K562 (cell line): Measurements from ENCODE around the gene DTNBP1. TPM values are rescaled to one million over a fixed set of nuclear protein-coding genes. Genes with fewer than 3 reads are reported as not detected.

ENCODE experiments used
- DNMT1 ChIP-seq: fragments of 450-650 bp; IDR thresholded peaks from 2 replicates; pipeline ENCODE4 v1.6.1; 2016; ENCODE audit warnings: antibody characterized with exemption, mild to moderate bottlenecking
- SMARCA4 ChIP-seq: fragments of 450-650 bp; IDR thresholded peaks from 2 replicates; pipeline ENCODE4 v1.6.1; 2016
- SP1 ChIP-seq: sonication (generic); formaldehyde crosslinking; IDR thresholded peaks from 2 replicates; pipeline ENCODE4 v1.8.1; 2022; ENCODE audit warnings: mild to moderate bottlenecking, missing genetic modification reagents
- SRF ChIP-seq, 2 experiments: fragments of 250-450, 450-650 bp in 1 of 2; sonication (Bioruptor Pico) in 1 of 2; sonication (generic) in 1 of 2; formaldehyde crosslinking; IDR thresholded peaks; 2 replicates each; pipeline versions ENCODE4 v1.5.0 to v1.5.1; 2020 to 2022; ENCODE audit warnings: mild to moderate bottlenecking in 1 of 2, missing genetic modification reagents in 1 of 2
- ZNF407 ChIP-seq: fragments of 450-650 bp; IDR thresholded peaks from 2 replicates; pipeline ENCODE4 v1.6.1; 2016; ENCODE audit warnings: low read depth
- polyA plus RNA-seq, 8 experiments: library from polyadenylated mRNA; depleted of rRNA in 4 of 8; stranded (reverse) in 5 of 8; unstranded in 3 of 8; fragments of >200 nt; fragmentation: Nextera tagmentation in 2 of 8; fragmentation: Illumina TruSeq in 1 of 8; extraction: Ambion mirVana in 2 of 8; extraction: Trizol in 1 of 8; gene quantifications; 2 replicates each; pipeline versions ENCODE4 v1.2.1 to v1.2.3, GENCODE V29; 2011 to 2014; ENCODE audit warnings: inconsistent platforms in 1 of 8, missing spikeins in 1 of 8
- total RNA-seq, 7 experiments: library from RNA; depleted of rRNA in 6 of 7; stranded (reverse); fragments of >200 nt in 6 of 7; fragmentation: Illumina TruSeq in 2 of 7; extraction: Trizol in 2 of 7; gene quantifications; 2 replicates each; pipeline versions ENCODE4 v1.2.1 to v1.2.3, GENCODE V29; 2011 to 2021; ENCODE audit warnings: low replicate concordance in 1 of 7
- TF ChIP-seq, protein P1 (sequence below): fragments of 200-600 bp; sonication (generic); IDR thresholded peaks from one replicate; pipeline ENCODE4 v1.6.1; 2012; ENCODE audit warnings: mild to moderate bottlenecking, low read depth, low read length, inconsistent platforms
- TF ChIP-seq, protein P2 (sequence below): IDR thresholded peaks from 2 replicates; pipeline ENCODE4 v1.6.1; 2014; ENCODE audit warnings: antibody characterized with exemption

The DTNBP1 gene
- total and polyA plus RNA-seq, 9 of the 15 experiments (the other 6 are each of a cell fraction or from before 2014, with no cell fraction given): 16.7 to 54.5 (median 21.4) TPM

- TF ChIP-seq, protein P1, sequence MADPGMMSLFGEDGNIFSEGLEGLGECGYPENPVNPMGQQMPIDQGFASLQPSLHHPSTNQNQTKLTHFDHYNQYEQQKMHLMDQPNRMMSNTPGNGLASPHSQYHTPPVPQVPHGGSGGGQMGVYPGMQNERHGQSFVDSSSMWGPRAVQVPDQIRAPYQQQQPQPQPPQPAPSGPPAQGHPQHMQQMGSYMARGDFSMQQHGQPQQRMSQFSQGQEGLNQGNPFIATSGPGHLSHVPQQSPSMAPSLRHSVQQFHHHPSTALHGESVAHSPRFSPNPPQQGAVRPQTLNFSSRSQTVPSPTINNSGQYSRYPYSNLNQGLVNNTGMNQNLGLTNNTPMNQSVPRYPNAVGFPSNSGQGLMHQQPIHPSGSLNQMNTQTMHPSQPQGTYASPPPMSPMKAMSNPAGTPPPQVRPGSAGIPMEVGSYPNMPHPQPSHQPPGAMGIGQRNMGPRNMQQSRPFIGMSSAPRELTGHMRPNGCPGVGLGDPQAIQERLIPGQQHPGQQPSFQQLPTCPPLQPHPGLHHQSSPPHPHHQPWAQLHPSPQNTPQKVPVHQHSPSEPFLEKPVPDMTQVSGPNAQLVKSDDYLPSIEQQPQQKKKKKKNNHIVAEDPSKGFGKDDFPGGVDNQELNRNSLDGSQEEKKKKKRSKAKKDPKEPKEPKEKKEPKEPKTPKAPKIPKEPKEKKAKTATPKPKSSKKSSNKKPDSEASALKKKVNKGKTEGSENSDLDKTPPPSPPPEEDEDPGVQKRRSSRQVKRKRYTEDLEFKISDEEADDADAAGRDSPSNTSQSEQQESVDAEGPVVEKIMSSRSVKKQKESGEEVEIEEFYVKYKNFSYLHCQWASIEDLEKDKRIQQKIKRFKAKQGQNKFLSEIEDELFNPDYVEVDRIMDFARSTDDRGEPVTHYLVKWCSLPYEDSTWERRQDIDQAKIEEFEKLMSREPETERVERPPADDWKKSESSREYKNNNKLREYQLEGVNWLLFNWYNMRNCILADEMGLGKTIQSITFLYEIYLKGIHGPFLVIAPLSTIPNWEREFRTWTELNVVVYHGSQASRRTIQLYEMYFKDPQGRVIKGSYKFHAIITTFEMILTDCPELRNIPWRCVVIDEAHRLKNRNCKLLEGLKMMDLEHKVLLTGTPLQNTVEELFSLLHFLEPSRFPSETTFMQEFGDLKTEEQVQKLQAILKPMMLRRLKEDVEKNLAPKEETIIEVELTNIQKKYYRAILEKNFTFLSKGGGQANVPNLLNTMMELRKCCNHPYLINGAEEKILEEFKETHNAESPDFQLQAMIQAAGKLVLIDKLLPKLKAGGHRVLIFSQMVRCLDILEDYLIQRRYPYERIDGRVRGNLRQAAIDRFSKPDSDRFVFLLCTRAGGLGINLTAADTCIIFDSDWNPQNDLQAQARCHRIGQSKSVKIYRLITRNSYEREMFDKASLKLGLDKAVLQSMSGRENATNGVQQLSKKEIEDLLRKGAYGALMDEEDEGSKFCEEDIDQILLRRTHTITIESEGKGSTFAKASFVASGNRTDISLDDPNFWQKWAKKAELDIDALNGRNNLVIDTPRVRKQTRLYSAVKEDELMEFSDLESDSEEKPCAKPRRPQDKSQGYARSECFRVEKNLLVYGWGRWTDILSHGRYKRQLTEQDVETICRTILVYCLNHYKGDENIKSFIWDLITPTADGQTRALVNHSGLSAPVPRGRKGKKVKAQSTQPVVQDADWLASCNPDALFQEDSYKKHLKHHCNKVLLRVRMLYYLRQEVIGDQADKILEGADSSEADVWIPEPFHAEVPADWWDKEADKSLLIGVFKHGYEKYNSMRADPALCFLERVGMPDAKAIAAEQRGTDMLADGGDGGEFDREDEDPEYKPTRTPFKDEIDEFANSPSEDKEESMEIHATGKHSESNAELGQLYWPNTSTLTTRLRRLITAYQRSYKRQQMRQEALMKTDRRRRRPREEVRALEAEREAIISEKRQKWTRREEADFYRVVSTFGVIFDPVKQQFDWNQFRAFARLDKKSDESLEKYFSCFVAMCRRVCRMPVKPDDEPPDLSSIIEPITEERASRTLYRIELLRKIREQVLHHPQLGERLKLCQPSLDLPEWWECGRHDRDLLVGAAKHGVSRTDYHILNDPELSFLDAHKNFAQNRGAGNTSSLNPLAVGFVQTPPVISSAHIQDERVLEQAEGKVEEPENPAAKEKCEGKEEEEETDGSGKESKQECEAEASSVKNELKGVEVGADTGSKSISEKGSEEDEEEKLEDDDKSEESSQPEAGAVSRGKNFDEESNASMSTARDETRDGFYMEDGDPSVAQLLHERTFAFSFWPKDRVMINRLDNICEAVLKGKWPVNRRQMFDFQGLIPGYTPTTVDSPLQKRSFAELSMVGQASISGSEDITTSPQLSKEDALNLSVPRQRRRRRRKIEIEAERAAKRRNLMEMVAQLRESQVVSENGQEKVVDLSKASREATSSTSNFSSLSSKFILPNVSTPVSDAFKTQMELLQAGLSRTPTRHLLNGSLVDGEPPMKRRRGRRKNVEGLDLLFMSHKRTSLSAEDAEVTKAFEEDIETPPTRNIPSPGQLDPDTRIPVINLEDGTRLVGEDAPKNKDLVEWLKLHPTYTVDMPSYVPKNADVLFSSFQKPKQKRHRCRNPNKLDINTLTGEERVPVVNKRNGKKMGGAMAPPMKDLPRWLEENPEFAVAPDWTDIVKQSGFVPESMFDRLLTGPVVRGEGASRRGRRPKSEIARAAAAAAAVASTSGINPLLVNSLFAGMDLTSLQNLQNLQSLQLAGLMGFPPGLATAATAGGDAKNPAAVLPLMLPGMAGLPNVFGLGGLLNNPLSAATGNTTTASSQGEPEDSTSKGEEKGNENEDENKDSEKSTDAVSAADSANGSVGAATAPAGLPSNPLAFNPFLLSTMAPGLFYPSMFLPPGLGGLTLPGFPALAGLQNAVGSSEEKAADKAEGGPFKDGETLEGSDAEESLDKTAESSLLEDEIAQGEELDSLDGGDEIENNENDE: no peak
- TF ChIP-seq SMARCA4: peak; percentile 60; the same call in 1 of the 2 replicates
- no peak for TF ChIP-seq ZNF407
- TF ChIP-seq SP1 (CRISPR knock-in tag): no peak
- TF ChIP-seq, protein P2, sequence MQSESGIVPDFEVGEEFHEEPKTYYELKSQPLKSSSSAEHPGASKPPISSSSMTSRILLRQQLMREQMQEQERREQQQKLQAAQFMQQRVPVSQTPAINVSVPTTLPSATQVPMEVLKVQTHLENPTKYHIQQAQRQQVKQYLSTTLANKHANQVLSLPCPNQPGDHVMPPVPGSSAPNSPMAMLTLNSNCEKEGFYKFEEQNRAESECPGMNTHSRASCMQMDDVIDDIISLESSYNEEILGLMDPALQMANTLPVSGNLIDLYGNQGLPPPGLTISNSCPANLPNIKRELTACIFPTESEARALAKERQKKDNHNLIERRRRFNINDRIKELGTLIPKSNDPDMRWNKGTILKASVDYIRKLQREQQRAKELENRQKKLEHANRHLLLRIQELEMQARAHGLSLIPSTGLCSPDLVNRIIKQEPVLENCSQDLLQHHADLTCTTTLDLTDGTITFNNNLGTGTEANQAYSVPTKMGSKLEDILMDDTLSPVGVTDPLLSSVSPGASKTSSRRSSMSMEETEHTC: no peak
- no peak for TF ChIP-seq DNMT1
- no peak for TF ChIP-seq SRF (CRISPR knock-in tag; IDR thresholded peaks at IDR 0.05)
These were observed 109.0 kb downstream of the DTNBP1 start (continued) for GRCh38 chr6:15553736-15554294.
